WTC11 (cell line): Measurements from ENCODE around the gene TMEM38A.

Experiments used
- E2F5 ChIP-seq: sonication (generic); formaldehyde crosslinking; IDR thresholded peaks from 2 replicates; pipeline ENCODE4 v1.8.1; 2022; ENCODE audit warnings: mild to moderate bottlenecking, moderate library complexity, missing genetic modification reagents
- SOX15 ChIP-seq: fragments of 250-450 bp; sonication (Bioruptor Pico); IDR thresholded peaks from 2 replicates; pipeline ENCODE4 v1.9.0; 2021; ENCODE audit warnings: mild to moderate bottlenecking
- TF ChIP-seq, protein P1 (sequence below): sonication (generic); formaldehyde crosslinking; IDR thresholded peaks from 2 replicates; pipeline ENCODE4 v1.8.1; 2023; ENCODE audit warnings: mild to moderate bottlenecking, missing genetic modification reagents, borderline replicate concordance
- TF ChIP-seq, protein P2 (sequence below): sonication (generic); formaldehyde crosslinking; IDR thresholded peaks from 2 replicates; pipeline ENCODE4 v1.8.0; 2022; ENCODE audit warnings: missing genetic modification reagents
- TF ChIP-seq, protein P3 (sequence below): sonication (generic); formaldehyde crosslinking; conservative IDR thresholded peaks from 2 replicates; pipeline ENCODE4 v1.8.1; 2023; ENCODE audit warnings: mild to moderate bottlenecking, low read depth, missing genetic modification reagents, moderate library complexity

GRCh38 chr19:16638666-16639065, 22.3 kb upstream of the TMEM38A start:
- TF ChIP-seq SOX15 (CRISPR knock-in tag) (no peak), E2F5 (CRISPR knock-in tag) (no peak)
- TF ChIP-seq, protein P1, sequence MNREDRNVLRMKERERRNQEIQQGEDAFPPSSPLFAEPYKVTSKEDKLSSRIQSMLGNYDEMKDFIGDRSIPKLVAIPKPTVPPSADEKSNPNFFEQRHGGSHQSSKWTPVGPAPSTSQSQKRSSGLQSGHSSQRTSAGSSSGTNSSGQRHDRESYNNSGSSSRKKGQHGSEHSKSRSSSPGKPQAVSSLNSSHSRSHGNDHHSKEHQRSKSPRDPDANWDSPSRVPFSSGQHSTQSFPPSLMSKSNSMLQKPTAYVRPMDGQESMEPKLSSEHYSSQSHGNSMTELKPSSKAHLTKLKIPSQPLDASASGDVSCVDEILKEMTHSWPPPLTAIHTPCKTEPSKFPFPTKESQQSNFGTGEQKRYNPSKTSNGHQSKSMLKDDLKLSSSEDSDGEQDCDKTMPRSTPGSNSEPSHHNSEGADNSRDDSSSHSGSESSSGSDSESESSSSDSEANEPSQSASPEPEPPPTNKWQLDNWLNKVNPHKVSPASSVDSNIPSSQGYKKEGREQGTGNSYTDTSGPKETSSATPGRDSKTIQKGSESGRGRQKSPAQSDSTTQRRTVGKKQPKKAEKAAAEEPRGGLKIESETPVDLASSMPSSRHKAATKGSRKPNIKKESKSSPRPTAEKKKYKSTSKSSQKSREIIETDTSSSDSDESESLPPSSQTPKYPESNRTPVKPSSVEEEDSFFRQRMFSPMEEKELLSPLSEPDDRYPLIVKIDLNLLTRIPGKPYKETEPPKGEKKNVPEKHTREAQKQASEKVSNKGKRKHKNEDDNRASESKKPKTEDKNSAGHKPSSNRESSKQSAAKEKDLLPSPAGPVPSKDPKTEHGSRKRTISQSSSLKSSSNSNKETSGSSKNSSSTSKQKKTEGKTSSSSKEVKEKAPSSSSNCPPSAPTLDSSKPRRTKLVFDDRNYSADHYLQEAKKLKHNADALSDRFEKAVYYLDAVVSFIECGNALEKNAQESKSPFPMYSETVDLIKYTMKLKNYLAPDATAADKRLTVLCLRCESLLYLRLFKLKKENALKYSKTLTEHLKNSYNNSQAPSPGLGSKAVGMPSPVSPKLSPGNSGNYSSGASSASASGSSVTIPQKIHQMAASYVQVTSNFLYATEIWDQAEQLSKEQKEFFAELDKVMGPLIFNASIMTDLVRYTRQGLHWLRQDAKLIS (CRISPR knock-in tag) = no peak
- TF ChIP-seq, protein P2, sequence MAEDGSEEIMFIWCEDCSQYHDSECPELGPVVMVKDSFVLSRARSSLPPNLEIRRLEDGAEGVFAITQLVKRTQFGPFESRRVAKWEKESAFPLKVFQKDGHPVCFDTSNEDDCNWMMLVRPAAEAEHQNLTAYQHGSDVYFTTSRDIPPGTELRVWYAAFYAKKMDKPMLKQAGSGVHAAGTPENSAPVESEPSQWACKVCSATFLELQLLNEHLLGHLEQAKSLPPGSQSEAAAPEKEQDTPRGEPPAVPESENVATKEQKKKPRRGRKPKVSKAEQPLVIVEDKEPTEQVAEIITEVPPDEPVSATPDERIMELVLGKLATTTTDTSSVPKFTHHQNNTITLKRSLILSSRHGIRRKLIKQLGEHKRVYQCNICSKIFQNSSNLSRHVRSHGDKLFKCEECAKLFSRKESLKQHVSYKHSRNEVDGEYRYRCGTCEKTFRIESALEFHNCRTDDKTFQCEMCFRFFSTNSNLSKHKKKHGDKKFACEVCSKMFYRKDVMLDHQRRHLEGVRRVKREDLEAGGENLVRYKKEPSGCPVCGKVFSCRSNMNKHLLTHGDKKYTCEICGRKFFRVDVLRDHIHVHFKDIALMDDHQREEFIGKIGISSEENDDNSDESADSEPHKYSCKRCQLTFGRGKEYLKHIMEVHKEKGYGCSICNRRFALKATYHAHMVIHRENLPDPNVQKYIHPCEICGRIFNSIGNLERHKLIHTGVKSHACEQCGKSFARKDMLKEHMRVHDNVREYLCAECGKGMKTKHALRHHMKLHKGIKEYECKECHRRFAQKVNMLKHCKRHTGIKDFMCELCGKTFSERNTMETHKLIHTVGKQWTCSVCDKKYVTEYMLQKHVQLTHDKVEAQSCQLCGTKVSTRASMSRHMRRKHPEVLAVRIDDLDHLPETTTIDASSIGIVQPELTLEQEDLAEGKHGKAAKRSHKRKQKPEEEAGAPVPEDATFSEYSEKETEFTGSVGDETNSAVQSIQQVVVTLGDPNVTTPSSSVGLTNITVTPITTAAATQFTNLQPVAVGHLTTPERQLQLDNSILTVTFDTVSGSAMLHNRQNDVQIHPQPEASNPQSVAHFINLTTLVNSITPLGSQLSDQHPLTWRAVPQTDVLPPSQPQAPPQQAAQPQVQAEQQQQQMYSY (CRISPR knock-in tag) = no peak
- TF ChIP-seq, protein P3, sequence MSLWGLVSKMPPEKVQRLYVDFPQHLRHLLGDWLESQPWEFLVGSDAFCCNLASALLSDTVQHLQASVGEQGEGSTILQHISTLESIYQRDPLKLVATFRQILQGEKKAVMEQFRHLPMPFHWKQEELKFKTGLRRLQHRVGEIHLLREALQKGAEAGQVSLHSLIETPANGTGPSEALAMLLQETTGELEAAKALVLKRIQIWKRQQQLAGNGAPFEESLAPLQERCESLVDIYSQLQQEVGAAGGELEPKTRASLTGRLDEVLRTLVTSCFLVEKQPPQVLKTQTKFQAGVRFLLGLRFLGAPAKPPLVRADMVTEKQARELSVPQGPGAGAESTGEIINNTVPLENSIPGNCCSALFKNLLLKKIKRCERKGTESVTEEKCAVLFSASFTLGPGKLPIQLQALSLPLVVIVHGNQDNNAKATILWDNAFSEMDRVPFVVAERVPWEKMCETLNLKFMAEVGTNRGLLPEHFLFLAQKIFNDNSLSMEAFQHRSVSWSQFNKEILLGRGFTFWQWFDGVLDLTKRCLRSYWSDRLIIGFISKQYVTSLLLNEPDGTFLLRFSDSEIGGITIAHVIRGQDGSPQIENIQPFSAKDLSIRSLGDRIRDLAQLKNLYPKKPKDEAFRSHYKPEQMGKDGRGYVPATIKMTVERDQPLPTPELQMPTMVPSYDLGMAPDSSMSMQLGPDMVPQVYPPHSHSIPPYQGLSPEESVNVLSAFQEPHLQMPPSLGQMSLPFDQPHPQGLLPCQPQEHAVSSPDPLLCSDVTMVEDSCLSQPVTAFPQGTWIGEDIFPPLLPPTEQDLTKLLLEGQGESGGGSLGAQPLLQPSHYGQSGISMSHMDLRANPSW (CRISPR knock-in tag) = no peak
